ENCODE measurements around the gene SPARCL1. TPM values are rescaled to one million over a fixed set of nuclear protein-coding genes. Genes with fewer than 3 reads are reported as not detected.

SPARCL1 gene
- total and polyA plus RNA-seq, 4 donors: 93.2 to 486 (median 358) TPM

- 96 to 98% methylated on average over 6 of the region's 6 CpGs for whole genome bisulfite sequencing, 2 donors
- Histone ChIP-seq H3K9me3 (ENCODE audit: control insufficient read depth in 4 of 4, insufficient read depth in 3 of 4, low read length in 3 of 4) (no peaks in the 10 kb centered on the region), H3K27me3 (ENCODE audit: control insufficient read depth in 3 of 3, insufficient read depth in 3 of 3, low read length in 2 of 3) (no peaks in the 10 kb centered on the region), H3K4me1 (ENCODE audit: control insufficient read depth in 5 of 5, insufficient read depth in 5 of 5, low read length in 5 of 5) (peaks cover 0 to 10% (median 0%) of the 10 kb centered on the region in 5 donors), H3K9ac (ENCODE audit: insufficient read depth in 1 of 2, low read length in 2 of 2) (no peak overlapping the region), H3K4me3 (no peak overlapping the region), H3K27ac (ENCODE audit: low read depth in 1 of 2, low read length in 1 of 2) (no peak overlapping the region), H3K36me3 (ENCODE audit: control insufficient read depth in 4 of 4, insufficient read depth in 4 of 4, low read length in 4 of 4) (peaks cover 0 to 4% (median under 1%) of the 10 kb centered on the region in 4 donors)
- ATAC-seq (ENCODE audit: insufficient read depth, low FRiP score) (no peak), DNase-seq (no peak)
- TF ChIP-seq, protein P1, sequence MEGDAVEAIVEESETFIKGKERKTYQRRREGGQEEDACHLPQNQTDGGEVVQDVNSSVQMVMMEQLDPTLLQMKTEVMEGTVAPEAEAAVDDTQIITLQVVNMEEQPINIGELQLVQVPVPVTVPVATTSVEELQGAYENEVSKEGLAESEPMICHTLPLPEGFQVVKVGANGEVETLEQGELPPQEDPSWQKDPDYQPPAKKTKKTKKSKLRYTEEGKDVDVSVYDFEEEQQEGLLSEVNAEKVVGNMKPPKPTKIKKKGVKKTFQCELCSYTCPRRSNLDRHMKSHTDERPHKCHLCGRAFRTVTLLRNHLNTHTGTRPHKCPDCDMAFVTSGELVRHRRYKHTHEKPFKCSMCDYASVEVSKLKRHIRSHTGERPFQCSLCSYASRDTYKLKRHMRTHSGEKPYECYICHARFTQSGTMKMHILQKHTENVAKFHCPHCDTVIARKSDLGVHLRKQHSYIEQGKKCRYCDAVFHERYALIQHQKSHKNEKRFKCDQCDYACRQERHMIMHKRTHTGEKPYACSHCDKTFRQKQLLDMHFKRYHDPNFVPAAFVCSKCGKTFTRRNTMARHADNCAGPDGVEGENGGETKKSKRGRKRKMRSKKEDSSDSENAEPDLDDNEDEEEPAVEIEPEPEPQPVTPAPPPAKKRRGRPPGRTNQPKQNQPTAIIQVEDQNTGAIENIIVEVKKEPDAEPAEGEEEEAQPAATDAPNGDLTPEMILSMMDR (IDR thresholded peaks at IDR 0.05; ENCODE audit: control extremely low read depth, extremely low read depth): no peak
These were observed 100.2 kb downstream of the SPARCL1 start for GRCh38 chr4:87428979-87429378.

- Histone ChIP-seq H3K9ac (ENCODE audit: insufficient read depth in 1 of 2, low read length in 2 of 2) (no peak overlapping the region), H3K27ac (ENCODE audit: low read depth in 1 of 2, low read length in 1 of 2) (no peak overlapping the region), H3K9me3 (ENCODE audit: control insufficient read depth in 4 of 4, insufficient read depth in 3 of 4, low read length in 3 of 4) (no peaks in the 10 kb centered on the region), H3K27me3 (ENCODE audit: control insufficient read depth in 3 of 3, insufficient read depth in 3 of 3, low read length in 2 of 3) (no peaks in the 10 kb centered on the region), H3K4me1 (ENCODE audit: control insufficient read depth in 5 of 5, insufficient read depth in 5 of 5, low read length in 5 of 5) (peaks cover 0 to 15% (median 4%) of the 10 kb centered on the region in 5 donors), H3K36me3 (ENCODE audit: control insufficient read depth in 4 of 4, insufficient read depth in 4 of 4, low read length in 4 of 4) (peaks cover 0 to 4% (median under 1%) of the 10 kb centered on the region in 4 donors), H3K4me3 (no peak overlapping the region)
- ATAC-seq (ENCODE audit: insufficient read depth, low FRiP score) (no peak), DNase-seq (no peak)
- 31 to 44% methylated on average over 1 of the region's 1 CpG for WGBS, 2 donors
- TF ChIP-seq, protein P1 (IDR thresholded peaks at IDR 0.05; ENCODE audit: control extremely low read depth, extremely low read depth): no peak
These were observed 101.7 kb downstream of the SPARCL1 start for GRCh38 chr4:87427518-87427868.

DNA sequence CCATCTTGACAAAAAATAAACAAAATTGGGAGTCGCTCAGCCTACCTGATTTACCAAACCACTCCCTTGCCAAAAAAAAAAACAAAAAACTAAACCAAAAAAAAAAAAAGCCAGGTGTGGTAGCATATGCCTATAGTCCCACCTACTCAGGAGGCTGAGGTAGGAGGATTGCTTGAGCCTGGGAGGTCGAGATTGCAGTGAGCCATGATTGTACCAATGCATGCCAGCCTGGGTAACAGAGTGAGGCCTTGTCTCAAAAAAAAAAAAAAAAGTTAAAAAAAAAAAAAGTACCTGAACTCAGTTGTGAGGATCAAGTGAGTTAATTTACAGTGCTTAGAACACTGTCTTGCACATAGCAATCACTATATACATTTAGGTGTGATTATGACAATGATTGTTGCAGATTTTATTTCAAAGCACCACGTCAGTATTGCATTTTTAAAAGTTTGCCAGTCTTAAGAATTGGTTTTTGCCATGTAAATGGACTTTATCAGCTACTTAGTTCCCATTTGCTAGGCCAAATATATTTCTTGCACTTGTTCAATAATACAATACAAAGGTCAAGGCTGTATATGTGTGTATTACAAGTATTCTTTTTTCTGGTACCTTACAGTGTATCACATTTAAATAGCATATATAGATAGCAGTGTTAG lies 102.2 kb downstream of the SPARCL1 start:
- H3K9ac ChIP-seq (ENCODE audit: insufficient read depth in 1 of 2, low read length in 2 of 2): no peak overlapping the region
- DNase-seq: no peak
- 85 to 92% methylated on average over 3 of the region's 3 CpGs for WGBS, 2 donors

More for the DNA sequence above, 102.2 kb downstream of the SPARCL1 start:
- TF ChIP-seq, protein P1 (IDR thresholded peaks at IDR 0.05; ENCODE audit: control extremely low read depth, extremely low read depth): no peak
- H3K36me3 ChIP-seq (ENCODE audit: control insufficient read depth in 4 of 4, insufficient read depth in 4 of 4, low read length in 4 of 4): peaks cover 0 to 4% (median under 1%) of the 10 kb centered on the region in 4 donors
- peaks cover 0 to 15% (median 5%) of the 10 kb centered on the region in 5 donors for H3K4me1 ChIP-seq (ENCODE audit: control insufficient read depth in 5 of 5, insufficient read depth in 5 of 5, low read length in 5 of 5)
- no peak for ATAC-seq (ENCODE audit: insufficient read depth, low FRiP score)
- H3K27me3 ChIP-seq (ENCODE audit: control insufficient read depth in 3 of 3, insufficient read depth in 3 of 3, low read length in 2 of 3): no peaks in the 10 kb centered on the region
- no peak overlapping the region for H3K4me3 ChIP-seq
- no peaks in the 10 kb centered on the region for H3K9me3 ChIP-seq (ENCODE audit: control insufficient read depth in 4 of 4, insufficient read depth in 3 of 4, low read length in 3 of 4)
- no peak overlapping the region for H3K27ac ChIP-seq (ENCODE audit: low read depth in 1 of 2, low read length in 1 of 2)
